RCC 7860 (cell line): Measurements from ENCODE around the gene DNAJC21.
"Not testable (repeated sequence)": the region's sequence is repeated elsewhere in the genome, so short reads cannot be mapped to it uniquely, and the experiment has no call there.

Experiments used
- DNase-seq: peaks from one replicate; pipeline ENCODE4 v3.0.0-alpha.2; 2015; ENCODE audit warnings: low spot score
- FAIRE-seq: peaks from 2 replicates; lab custom pipeline; 2012; peaks lifted over from hg19 to GRCh38; lab: Jason Lieb, UNC

The DNAJC21 gene

DNA sequence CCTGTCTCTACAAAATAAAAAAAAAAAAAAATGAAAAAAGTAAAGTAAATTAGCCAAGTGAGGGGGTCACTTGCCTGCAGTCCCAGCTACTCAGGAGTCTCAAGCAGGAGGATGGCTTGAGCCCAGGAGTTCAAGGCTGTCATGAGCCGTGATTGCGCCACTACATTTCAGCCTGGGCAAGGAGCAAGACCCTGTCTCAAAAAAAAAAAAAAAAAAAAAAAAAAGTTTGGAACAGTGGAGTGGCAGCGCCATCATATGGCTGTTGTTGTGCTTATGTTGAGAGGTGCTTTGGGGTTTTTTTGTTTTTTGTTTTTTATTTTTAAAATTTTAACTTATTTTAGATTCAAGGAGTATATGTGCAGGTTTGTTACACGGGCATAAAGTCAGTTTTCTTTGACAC lies 10.3 kb upstream of the DNAJC21 start:
- DNase-seq, result no peak
- FAIRE-seq, result no peak

DNA sequence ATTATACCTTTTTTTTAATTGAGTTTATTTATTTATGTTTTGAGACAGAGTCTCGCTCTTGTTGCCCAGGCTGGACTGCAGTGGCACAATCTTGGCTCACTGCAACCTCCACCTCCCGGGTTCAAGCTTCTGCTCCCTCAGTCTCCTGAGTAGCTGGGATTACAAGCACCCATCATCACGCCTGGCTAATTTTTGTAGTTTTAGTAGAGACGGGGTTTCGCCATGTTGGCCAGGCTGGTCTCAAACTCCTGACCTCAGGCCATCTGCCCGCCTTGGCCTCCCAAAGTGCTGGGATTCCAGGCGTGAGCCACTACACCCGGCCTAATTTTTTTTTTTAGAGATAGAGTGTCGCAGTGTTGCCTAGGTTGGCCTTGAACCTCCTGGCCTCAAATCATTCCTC lies 6.1 kb upstream of the DNAJC21 start:
- DNase-seq, FAIRE-seq: not testable (repeated sequence)

DNA sequence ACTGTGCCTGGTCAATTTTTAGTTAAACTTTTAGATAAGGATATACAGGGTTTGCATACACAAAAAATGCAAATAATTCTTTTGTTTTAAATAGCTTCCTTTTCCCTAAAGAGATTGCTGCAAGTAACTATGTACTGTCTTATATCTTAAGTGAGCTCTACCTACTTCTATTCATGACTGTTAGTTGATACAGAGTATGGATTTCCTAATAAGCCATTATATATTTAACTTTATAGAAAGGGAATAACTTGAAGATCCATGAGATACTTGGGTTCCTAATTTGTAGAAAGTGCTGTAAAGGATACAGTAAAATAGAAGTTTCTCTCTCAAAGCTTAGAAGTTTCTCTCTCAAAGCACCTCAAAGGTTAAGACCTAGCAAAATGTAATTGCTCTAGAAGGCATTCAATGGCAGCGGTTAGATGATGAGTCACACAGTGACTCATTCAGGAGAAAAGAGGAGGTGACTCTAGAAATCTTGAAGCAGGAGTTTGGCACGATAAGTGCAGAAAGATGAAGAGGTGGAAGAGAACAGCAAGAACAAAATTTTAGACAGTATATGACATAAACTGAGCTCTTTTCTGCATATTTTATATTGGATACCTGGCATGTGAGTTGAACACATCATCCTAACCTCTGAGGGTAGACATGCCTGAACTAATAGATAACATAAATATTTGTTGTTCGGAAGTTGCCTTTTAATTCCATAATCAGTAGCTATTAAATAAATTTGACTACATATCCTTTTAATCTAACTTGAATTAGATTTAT lies 5.5 kb upstream of the DNAJC21 start:
- FAIRE-seq, result peak; percentile 98
- peak; percentile 92 for DNase-seq

DNA sequence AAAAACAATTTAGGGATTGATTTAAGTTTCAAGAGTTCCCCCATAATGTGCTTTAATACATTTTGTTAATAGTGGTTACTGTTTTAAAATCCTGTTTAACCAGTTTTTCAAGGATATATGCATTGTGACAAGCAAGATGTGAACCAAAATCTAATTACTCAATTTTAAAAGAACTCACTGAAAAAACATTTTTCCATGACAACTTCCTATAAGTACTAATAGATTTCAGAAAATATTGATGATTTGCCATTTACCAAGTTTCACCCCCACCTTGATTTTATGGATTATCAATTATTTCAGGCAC lies 4.9 kb upstream of the DNAJC21 start:
- FAIRE-seq (no peak), DNase-seq (no peak)

DNA sequence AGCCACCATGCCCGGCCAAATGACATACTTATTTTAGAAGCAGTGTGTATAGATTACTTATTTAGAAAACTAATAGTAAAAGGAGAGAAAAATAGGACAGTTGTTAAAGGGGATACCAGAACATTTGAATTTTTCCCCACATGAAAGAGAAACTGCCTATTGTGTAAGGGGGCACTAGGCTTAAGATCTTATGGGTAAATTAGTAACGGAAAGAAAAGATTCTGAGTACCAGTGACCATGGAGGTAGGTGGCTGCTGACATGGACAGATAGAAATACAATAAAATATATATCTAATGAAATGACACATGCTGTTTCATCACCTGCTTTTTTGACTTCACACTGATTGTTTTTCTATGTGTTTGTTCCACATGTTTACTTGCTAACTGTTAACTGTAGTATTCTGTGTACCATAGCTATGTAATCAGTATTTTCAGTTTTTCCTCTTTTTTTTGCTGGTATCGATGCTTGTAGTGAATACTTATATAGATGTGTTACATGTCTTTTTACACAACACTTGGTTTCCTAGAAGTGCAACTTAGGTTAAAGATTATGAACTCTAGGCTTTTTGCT lies 3.0 kb upstream of the DNAJC21 start:
- FAIRE-seq (no peak), DNase-seq (no peak)

DNA sequence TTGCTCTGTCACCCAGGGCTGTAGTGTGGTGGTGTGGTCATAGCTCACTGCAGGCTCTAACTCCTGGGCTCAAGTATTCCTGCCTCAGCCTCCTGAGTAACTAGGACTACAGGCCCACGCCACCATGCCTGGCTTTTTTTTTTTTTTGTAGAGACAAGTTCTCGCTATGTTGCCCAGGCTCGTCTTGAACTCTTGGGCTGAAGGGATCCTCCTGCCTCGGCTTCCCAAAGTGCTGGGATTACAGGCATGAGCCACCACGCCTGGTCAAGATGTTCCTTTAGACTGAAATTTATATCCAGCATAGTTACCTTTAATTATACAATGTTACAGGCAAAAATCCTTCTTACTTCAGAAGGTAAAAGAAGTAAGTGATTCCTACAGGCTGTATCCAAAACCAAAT lies 1.6 kb upstream of the DNAJC21 start:
- DNase-seq (no peak), FAIRE-seq (no peak)

DNA sequence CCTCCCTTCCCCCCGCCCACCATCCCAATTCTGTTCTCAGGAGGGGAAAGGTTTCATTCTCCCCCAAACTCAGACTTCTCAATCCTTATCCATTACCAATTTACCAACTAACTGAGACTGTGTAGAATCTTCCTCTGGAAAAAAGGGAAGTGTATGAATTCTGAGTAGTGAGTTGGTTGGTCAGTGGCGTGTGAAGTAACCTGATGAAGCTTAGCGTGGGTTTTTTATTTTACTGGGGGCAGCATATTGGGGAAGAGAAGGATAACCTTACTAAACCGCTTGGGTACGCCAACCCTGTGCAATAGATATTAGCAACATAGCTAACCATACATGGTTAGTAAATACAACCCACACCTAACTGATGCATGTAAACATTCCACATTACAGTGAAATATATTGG lies 1.1 kb upstream of the DNAJC21 start:
- FAIRE-seq (no peak), DNase-seq (no peak)

DNA sequence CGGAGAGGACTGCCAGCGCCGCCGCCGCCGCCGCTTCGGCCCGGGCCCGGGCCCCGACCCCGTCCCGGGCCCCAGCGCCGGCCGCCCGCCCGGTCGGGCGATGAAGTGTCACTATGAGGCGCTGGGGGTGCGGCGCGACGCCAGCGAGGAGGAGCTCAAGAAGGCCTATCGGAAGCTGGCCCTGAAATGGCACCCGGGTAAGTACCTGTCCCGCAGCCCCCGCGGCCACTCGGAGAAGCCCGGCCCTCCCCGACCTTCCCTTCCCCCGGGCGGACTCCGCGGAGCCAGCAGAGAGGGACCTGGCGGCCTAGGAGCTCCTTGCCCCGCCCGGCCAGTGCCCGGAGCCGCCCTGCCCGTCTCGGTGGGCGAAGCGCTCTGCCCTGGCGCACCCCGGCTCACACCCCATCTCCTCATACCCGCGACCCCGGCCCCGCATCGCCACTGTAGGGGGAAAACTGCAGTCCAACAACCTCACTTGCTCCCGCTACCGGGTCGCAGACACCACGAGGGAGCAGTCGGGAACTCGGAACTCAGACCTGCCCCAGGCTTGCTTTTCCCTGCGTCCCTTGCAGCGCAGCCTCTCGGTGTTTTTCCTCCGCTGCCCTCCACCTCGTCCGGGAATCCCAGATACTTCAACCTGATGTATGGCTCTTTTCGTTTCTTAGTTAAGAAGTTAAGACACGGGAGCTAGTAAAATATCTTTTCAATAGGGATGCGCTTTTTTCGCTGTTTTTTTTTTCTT lies 532 bp downstream of the DNAJC21 start:
- DNase-seq (peak; percentile 84), FAIRE-seq (no peak)

DNA sequence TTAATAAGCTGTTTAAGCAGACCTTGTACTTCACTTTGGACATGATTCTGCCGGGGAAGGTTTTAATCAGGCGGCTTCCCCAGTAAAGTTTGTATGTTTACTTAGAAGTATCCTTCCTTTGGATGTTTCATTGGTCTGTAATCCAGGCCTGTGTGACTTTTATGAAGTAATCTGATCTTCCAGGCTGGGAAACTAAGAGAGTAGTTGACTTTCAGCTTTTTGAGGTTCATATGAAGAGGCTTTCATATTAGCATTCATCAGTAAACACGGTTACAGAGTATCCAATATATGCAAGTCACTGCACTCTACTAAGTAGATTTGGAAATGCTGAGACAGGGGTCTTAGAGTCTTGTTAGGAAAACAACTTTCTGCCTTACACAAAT lies 1.1 kb downstream of the DNAJC21 start:
- DNase-seq (no peak), FAIRE-seq (no peak)

DNA sequence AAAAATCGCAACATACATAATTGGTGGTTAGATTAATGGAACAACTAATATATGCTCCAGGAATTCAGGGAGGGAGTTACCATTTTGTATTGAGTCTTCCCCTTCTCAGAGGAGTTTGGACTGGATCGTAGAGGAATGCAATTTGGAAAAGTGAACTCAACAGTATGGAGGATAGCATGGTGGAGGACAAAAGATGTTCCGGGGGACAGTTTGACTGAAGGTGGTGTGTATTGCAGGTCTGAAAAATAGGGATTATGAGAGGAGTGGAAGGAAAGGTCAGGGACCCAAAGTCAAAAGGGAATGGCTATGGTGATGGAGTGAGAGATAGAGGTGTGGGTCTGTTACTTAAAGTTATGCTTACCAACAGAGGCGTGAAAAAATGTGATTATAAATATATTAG lies 1.5 kb downstream of the DNAJC21 start:
- FAIRE-seq (no peak), DNase-seq (no peak)

DNA sequence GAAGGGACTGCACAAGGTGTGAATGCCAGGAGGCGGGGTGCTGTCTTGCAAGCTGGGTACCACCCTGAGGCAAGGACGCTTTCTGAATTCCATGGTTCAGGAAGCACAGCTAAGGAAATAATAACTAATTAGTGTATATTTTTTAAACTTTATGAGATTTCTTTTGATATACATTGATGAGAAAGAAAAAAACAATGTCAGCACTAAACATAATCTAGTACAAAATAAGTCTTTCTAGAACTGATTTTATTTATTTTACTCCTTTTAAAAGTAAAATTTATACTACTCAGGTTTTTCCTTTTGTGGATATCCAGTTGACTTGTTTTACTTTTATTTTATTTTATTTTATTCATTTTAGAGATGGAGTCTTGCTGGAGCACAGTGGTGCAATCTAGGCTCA lies 3.6 kb downstream of the DNAJC21 start:
- DNase-seq (no peak), FAIRE-seq (peak; percentile 44)

DNA sequence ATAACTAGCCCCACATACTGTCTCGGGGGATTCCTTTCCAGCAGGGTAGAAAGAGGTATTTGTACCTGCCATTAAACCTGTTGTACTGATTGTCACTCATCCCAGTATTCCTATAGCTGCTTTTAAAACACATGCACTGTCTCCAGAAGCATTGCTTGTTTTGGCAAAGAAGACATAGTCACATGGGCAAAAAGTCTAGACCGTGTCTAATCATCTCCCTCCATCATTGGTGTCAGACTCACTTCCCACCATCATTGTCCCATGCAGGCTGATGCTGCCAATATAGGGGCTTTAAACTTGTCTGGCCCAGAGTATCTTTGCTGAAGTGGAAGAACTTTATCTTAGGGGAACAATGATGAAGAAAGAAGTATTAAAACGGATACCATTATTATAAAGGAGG lies 12.6 kb downstream of the DNAJC21 start:
- no peak for FAIRE-seq
- DNase-seq, result no peak

DNA sequence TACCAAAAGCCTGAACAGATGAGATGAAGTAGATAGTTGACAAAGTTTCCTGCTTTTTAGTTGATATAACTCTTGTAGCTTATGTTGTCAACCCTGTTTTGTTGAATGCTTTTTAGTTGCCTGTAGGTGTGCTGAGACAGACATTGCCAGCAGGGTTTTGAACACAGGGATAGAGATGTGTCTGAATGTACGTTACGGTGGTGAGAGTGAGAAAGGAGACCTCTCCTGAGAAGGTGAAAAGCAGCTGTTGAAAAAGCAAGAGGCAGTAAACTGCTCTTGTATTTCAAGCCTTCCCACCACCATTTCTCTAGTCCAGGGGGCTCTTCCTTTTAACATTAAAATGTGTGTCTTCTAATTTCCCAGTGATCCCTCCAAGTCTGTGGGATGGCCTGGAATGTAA lies 14.7 kb downstream of the DNAJC21 start:
- DNase-seq, result no peak

DNA sequence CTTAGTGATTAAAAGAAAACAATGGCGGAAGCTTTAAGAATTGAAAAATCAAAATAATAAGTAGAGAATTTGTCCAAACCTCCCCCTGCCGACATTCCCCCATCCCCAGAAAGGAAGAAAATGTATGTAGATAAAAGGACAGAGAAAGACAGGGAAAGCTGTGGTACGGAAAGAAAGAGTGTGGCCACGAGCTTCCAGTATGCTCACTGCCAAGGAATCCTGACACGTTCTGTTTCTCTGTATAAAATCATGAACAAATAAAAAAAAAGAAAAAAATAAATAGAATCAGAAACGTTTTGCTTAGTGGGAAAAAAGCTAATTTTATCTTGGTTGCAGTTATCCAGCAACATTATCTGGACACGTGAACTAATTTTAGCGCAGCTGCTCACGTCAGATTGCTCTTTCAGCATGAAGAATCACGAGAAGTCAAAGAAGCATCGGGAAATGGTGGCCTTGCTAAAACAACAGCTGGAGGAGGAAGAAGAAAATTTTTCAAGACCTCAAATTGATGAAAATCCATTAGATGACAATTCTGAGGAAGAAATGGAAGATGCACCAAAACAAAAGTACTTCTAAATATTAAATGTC lies 15.2 kb downstream of the DNAJC21 start:
- DNase-seq (no peak), FAIRE-seq (no peak)

More for the DNA sequence above, 14.7 kb downstream of the DNAJC21 start:
- FAIRE-seq, result no peak

DNA sequence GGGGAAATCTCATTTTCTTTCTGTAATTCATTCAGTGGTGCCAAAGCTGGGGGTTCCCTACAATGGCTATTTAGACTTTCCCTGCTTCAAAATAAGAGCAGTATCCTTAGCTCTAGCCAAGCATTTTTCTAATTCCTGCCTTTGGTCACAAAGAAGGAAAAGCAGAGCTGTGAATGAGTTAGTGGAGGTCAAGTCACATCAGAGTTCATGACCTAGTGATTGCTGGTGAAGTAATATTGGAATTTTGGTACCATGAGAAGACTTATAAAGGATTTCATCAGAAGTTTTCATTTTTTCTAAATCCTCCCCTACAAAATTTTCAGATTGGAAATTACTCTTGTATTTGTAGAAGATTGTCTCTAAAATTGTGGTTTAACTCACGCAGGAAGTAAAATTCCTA lies 28.0 kb downstream of the DNAJC21 start:
- FAIRE-seq (no peak), DNase-seq (no peak)

DNA sequence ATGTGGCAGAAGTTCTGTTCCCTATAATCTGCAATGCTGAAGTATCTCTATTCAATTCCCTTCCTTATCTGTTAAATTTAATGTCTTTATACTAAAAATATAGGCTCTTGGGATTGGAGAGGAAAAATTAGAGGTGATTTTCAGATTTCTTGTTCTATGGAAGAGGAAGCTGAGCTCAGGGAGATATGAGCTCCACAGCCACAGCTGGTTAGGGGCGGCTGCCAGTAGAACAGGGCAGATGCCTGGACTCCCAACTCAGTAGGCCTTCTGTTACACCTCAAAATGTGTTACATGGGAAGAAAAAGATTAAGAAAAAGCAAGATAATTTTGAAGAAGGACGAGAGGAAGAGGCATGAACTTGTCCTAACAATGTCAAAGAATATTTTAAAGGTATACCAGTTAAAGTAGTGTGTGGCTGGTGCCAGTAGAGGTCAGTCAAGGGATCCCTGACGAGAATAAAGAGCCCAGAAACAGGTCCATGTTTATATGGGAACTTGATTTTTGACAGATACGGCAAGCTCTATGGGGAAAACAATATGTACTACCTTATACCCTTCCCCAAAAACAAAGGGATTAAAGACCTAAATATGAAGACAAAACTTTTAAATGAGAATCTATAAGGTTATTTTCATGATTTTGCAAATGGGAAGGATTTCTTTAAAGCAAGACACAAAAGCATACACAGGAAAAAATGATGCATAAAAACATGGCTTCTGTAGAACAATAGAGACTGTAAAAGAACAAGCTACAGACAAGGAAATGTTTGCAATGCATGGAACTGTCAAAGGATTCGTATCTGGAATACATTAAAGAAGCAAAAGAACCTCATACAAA lies 28.7 kb downstream of the DNAJC21 start:
- FAIRE-seq, result peak; percentile 82

DNA sequence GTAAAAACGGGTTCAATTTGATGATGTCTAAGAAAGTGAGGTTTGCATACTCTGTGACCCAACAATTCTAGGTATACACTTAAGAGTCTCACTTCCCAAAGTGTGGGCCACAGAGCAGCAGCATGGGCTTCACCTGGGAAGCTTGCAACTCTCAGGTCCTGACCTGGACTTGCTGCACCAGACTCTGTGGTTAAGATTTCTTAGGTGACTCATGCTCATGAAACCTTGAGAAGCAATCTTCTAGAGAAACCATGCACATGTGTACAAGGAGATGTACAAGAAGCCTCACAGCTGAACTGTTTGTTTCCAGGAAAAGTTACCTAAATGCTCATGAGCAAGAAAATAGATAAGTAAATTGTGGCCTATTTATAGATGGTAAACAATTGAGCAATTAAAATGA lies 30.0 kb downstream of the DNAJC21 start:
- FAIRE-seq, result peak; percentile 92
- peak; percentile 71 for DNase-seq

More for the DNA sequence above, 28.7 kb downstream of the DNAJC21 start:
- DNase-seq, result peak; percentile 34

DNA sequence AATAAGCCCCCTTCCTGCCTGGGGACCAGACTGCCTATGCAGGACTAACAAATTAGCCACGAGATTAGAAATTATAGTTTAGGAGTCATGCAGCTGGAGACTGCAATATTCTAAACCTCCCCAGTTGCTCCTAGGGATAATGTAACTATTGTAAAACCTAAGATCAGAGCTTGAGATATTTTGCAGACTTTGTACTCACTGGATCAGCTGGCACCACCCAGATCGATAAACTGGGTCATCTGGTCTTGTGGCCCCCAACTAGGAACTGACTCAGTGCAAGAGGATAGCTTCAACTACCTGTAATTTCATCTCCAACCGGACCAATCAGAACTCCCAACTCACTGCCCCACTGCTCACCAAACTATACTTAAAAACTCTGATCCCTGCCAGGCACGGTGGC lies 38.2 kb downstream of the DNAJC21 start:
- no peak for FAIRE-seq
- DNase-seq, result no peak

DNA sequence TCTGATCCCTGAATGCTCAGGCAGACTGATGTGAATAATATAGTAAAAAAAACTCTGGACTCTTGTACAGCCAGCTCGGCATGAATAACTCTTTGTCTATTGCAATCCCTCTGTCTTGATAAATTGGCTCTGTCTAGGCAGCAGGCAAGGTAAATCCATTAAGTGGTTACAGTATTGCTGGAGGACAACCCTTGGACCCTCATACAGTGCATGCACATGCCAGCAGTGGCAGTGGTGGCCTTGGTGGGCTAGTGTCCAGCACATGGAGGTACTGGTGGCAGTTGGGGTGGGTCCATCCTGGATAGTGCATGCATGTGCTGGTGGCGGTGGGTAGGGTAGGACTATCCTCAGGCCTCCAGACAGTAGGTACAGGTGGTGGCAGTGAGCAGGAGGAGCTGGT lies 38.9 kb downstream of the DNAJC21 start:
- DNase-seq, result no peak
- no peak for FAIRE-seq

DNA sequence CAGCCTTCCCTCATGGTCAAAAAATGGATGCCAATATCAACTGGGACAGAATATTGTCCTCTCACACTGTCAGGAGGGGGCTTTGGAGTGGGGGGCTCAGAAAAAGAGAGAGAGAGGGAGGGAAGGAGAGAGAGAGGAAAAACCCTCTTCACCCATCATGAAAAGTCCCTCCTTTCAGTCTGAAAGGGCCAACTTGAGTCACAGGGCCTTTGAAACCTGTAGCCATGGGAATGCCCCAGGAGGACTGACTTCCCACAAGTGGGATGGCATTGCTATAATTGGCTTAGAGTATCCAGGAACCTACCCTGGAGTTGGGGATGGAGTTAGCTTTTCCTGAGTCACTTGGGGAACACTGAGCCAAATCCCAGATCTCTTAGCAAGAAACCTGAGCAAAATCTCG lies 41.2 kb downstream of the DNAJC21 start:
- FAIRE-seq, result no peak
- DNase-seq, result no peak

DNA sequence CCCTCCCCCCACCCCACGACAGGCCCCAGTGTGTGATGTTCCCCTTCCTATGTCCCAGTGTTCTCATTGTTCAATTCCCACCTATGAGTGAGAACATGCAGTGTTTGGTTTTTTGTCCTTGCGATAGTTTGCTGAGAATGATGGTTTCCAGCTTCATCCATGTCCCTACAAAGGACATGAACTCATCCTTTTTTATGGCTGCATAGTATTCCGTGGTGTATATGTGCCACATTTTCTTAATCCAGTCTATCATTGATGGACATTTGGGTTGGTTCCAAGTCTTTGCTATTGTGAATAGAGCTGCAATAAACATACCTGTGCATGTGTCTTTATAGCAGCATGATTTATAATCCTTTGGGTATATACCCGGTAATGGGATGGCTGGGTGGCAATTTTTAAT lies 42.3 kb downstream of the DNAJC21 start:
- not testable (repeated sequence) for FAIRE-seq, DNase-seq
